GM23248 (cell line): ENCODE measurements around the gene RPS6KB2. TPM values are rescaled to one million over a fixed set of nuclear protein-coding genes. Genes with fewer than 3 reads are reported as not detected.

Experiments used
- DNase-seq: peaks from one replicate; pipeline ENCODE4 v3.0.0-alpha.2; 2015
- H2AFZ ChIP-seq: fragments of 200-600 bp; sonication (generic); 2 replicates; pipeline ENCODE4 v1.6.1; 2016; ENCODE audit warnings: antibody characterized with exemption
- H3F3A ChIP-seq: fragments of 200-600 bp; sonication (generic); 2 replicates; pipeline ENCODE4 v1.6.1; 2016; ENCODE audit warnings: mild to moderate bottlenecking, antibody characterized with exemption, mixed run types; ENCODE audit not compliant: insufficient read depth
- H3K27ac ChIP-seq: fragments of 200-600 bp; sonication (generic); 2 replicates; pipeline ENCODE4 v1.5.1; 2016; ENCODE audit warnings: mild to moderate bottlenecking
- H3K27me3 ChIP-seq: fragments of 200-600 bp; sonication (generic); replicated peaks from 2 replicates; pipeline ENCODE4 v1.6.1; 2016; ENCODE audit warnings: mild to moderate bottlenecking; ENCODE audit not compliant: insufficient read depth
- H3K36me3 ChIP-seq: fragments of 200-600 bp; sonication (generic); 2 replicates; pipeline ENCODE4 v1.6.1; 2016; ENCODE audit warnings: low read depth, mild to moderate bottlenecking
- H3K4me1 ChIP-seq: fragments of 200-600 bp; sonication (generic); 2 replicates; pipeline ENCODE4 v1.6.1; 2016; ENCODE audit warnings: mild to moderate bottlenecking; ENCODE audit not compliant: insufficient read depth
- H3K4me2 ChIP-seq: fragments of 200-600 bp; sonication (generic); one replicate; pipeline ENCODE4 v1.6.1; 2016; ENCODE audit warnings: mild to moderate bottlenecking; ENCODE audit not compliant: unreplicated experiment
- H3K4me3 ChIP-seq: fragments of 200-600 bp; sonication (generic); 2 replicates; pipeline ENCODE4 v1.5.1; 2016; ENCODE audit warnings: mild to moderate bottlenecking
- H3K79me2 ChIP-seq: fragments of 200-600 bp; sonication (generic); 2 replicates; pipeline ENCODE4 v1.6.1; 2016; ENCODE audit warnings: mild to moderate bottlenecking; ENCODE audit not compliant: insufficient read depth
- H3K9ac ChIP-seq: fragments of 200-600 bp; sonication (generic); 2 replicates; pipeline ENCODE4 v1.6.1; 2016; ENCODE audit warnings: mild to moderate bottlenecking
- H3K9me2 ChIP-seq: fragments of 200-600 bp; sonication (generic); 2 replicates; pipeline ENCODE4 v1.6.1; 2016; ENCODE audit warnings: mixed run types, mild to moderate bottlenecking, moderate library complexity; ENCODE audit not compliant: insufficient read depth
- H3K9me3 ChIP-seq: fragments of 200-600 bp; sonication (generic); one replicate; pipeline ENCODE4 v1.6.1; 2017; ENCODE audit warnings: low read depth
- H4K20me1 ChIP-seq: fragments of 200-600 bp; sonication (generic); 2 replicates; pipeline ENCODE4 v1.6.0; 2016; ENCODE audit not compliant: insufficient read depth
- EZH2 ChIP-seq: fragments of 200-600 bp; sonication (generic); IDR thresholded peaks from 2 replicates; pipeline ENCODE4 v1.6.1; 2018; ENCODE audit warnings: antibody characterized with exemption, mild to moderate bottlenecking; ENCODE audit not compliant: insufficient read depth, poor library complexity, severe bottlenecking
- EZH2phosphoT487 ChIP-seq: fragments of 200-600 bp; sonication (generic); IDR thresholded peaks from 2 replicates; pipeline ENCODE4 v1.6.1; 2018; ENCODE audit warnings: antibody characterized with exemption, moderate library complexity, mild to moderate bottlenecking, low read depth; ENCODE audit not compliant: insufficient read depth
- WGBS, 2 experiments: methylation state at CpG; one replicate each; pipeline ENCODE4 v1.1.6; 2015 to 2017; ENCODE audit warnings: low lambda C conversion rate in 2 of 2, low coverage in 1 of 2; ENCODE audit errors: missing lambda C conversion rate in 2 of 2; 5-methylcytosine and 5-hydroxymethylcytosine counted together
- in situ Hi-C: fragments of 300-500 bp; cut with MboI; formaldehyde crosslinking; loops from 2 replicates; pipeline ENCODE4 v1.15.0; 2020
- polyA plus RNA-seq: library from polyadenylated mRNA; unstranded; fragments of >200 nt; fragmentation: Nextera tagmentation; extraction: Ambion mirVana; gene quantifications from 2 replicates; pipeline ENCODE4 v1.2.1, GENCODE V29; 2016
- total RNA-seq: library from RNA; depleted of rRNA; stranded (reverse); fragments of >200 nt; shearing (Covaris generic); gene quantifications from 2 replicates; pipeline ENCODE4 v1.2.3, GENCODE V29; 2014

Gene RPS6KB2
- total and polyA plus RNA-seq, 2 experiments from 2014 or later = 52.3 to 68.0 TPM

- Histone ChIP-seq H3K27ac (peak overlapping the region; percentile 31), H2AFZ (peak overlapping the region; percentile 17; the same call in 1 of the 2 replicates), H4K20me1 (no peaks in the 10 kb centered on the region), H3K9ac (peak overlapping the region; percentile 84), H3K79me2 (peaks cover 12% of the 10 kb centered on the region), H3K36me3 (no peaks in the 10 kb centered on the region), H3K9me3 (no peaks in the 10 kb centered on the region), H3K4me3 (peak overlapping the region; percentile 92), H3K4me2 (peak overlapping the region; percentile 81), H3K4me1 (0 out of 2 replicates have a peak, but pooled peaks cover 3% of the 10 kb centered on the region), H3F3A (no peaks in the 10 kb centered on the region; the same call in 1 of the 2 replicates), H3K9me2 (no peaks in the 10 kb centered on the region), H3K27me3 (no peaks in the 10 kb centered on the region)
- peak; percentile 54 for DNase-seq
- TF ChIP-seq EZH2phosphoT487 = no peak
- no peak for TF ChIP-seq EZH2
- in situ Hi-C loops = no loop called here
- 26 to 36% methylated on average over 33 to 44 of the region's 45 CpGs for WGBS, 2 experiments
Observed at GRCh38 chr11:67442504-67443404, 14.5 kb downstream of the RPS6KB2 start.

- no peak for TF ChIP-seq EZH2phosphoT487
Observed at GRCh38 chr11:67445515-67445914, 17.2 kb downstream of the RPS6KB2 start.

GRCh38 chr11:67448220-67448609 lies 19.9 kb downstream of the RPS6KB2 start:
- no peak for TF ChIP-seq EZH2
- no peak for TF ChIP-seq EZH2phosphoT487
- 86 to 88% methylated on average over 7 of the region's 7 CpGs for WGBS, 2 experiments
- Histone ChIP-seq H3K79me2 (no peaks in the 10 kb centered on the region), H3K36me3 (no peaks in the 10 kb centered on the region), H2AFZ (no peak overlapping the region), H3F3A (no peaks in the 10 kb centered on the region), H3K9ac (no peak overlapping the region), H4K20me1 (no peaks in the 10 kb centered on the region), H3K27ac (no peak overlapping the region), H3K9me3 (no peaks in the 10 kb centered on the region), H3K9me2 (no peaks in the 10 kb centered on the region), H3K4me1 (0 out of 2 replicates have a peak, but pooled peaks cover 3% of the 10 kb centered on the region), H3K27me3 (no peaks in the 10 kb centered on the region), H3K4me3 (no peak overlapping the region), H3K4me2 (no peak overlapping the region)
- DNase-seq = no peak
- in situ Hi-C loops = no loop called here

More at GRCh38 chr11:67445515-67445914, 17.2 kb downstream of the RPS6KB2 start:
- Histone ChIP-seq H3K79me2 (peaks cover 12% of the 10 kb centered on the region), H3K36me3 (no peaks in the 10 kb centered on the region), H3K9ac (no peak overlapping the region), H3K9me3 (no peaks in the 10 kb centered on the region), H3F3A (no peaks in the 10 kb centered on the region), H4K20me1 (no peaks in the 10 kb centered on the region), H3K27me3 (no peaks in the 10 kb centered on the region), H3K27ac (no peak overlapping the region), H3K9me2 (no peaks in the 10 kb centered on the region), H2AFZ (no peak overlapping the region), H3K4me1 (0 out of 2 replicates have a peak, but pooled peaks cover 3% of the 10 kb centered on the region), H3K4me3 (no peak overlapping the region), H3K4me2 (no peak overlapping the region)
- no peak for DNase-seq
- in situ Hi-C loops = no loop called here
- 81 to 87% methylated on average over 5 of the region's 5 CpGs for WGBS, 2 experiments

- DNase-seq = no peak
- WGBS, 2 experiments = 63 to 67% methylated on average over 9 of the region's 9 CpGs
- in situ Hi-C loops = no loop called here
Observed at GRCh38 chr11:67449116-67449844, 21.0 kb downstream of the RPS6KB2 start.

More at GRCh38 chr11:67449116-67449844, 21.0 kb downstream of the RPS6KB2 start:
- Histone ChIP-seq H3K27ac (no peak overlapping the region), H3K79me2 (no peaks in the 10 kb centered on the region), H4K20me1 (no peaks in the 10 kb centered on the region), H3F3A (no peaks in the 10 kb centered on the region), H3K9me3 (no peaks in the 10 kb centered on the region), H3K9me2 (no peaks in the 10 kb centered on the region), H3K36me3 (no peaks in the 10 kb centered on the region), H3K4me3 (no peak overlapping the region), H3K9ac (no peak overlapping the region), H3K27me3 (no peaks in the 10 kb centered on the region), H3K4me1 (0 out of 2 replicates have a peak, but pooled peaks cover 1% of the 10 kb centered on the region), H3K4me2 (no peak overlapping the region), H2AFZ (no peak overlapping the region)
- TF ChIP-seq EZH2 (no peak), EZH2phosphoT487 (no peak)
